NT2/D1 (cell line): ENCODE results near the gene ALDH7A1.
"Not testable (repeated sequence)": the region's sequence is repeated elsewhere in the genome, so short reads cannot be mapped to it uniquely, and the experiment has no call there.

Experiments
- DNase-seq: peaks from one replicate; pipeline ENCODE4 v3.0.0-alpha.2; 2011; ENCODE audit warnings: low read depth, low spot score
- H3K27me3 ChIP-seq: 2 replicates; pipeline ENCODE4 v1.6.0; 2011; ENCODE audit warnings: mild to moderate bottlenecking; ENCODE audit not compliant: insufficient read length, insufficient read depth
- H3K36me3 ChIP-seq: 2 replicates; pipeline ENCODE4 v1.6.1; 2011; ENCODE audit warnings: mild to moderate bottlenecking, low read length, mixed read lengths; ENCODE audit not compliant: insufficient read depth, insufficient read length
- H3K4me1 ChIP-seq: 2 replicates; pipeline ENCODE4 v1.5.1; 2011; ENCODE audit not compliant: insufficient read depth, insufficient read length
- H3K4me3 ChIP-seq: 2 replicates; pipeline ENCODE4 v1.5.1; 2011; ENCODE audit warnings: low read depth; ENCODE audit not compliant: insufficient read length
- H3K9ac ChIP-seq: 2 replicates; pipeline ENCODE4 v1.6.0; 2011; ENCODE audit warnings: low read depth; ENCODE audit not compliant: insufficient read length
- H3K9me3 ChIP-seq: 2 replicates; pipeline ENCODE4 v1.5.1; 2011; ENCODE audit warnings: mild to moderate bottlenecking, low read length; ENCODE audit not compliant: insufficient read depth
- SUZ12 ChIP-seq: IDR thresholded peaks from 2 replicates; pipeline ENCODE4 v1.6.1; 2011; ENCODE audit not compliant: insufficient read length, insufficient read depth; ENCODE audit errors: extremely low read depth
- YY1 ChIP-seq: IDR thresholded peaks from 2 replicates; pipeline ENCODE4 v1.6.1; 2011; ENCODE audit not compliant: insufficient read length, insufficient read depth
- ZNF274 ChIP-seq: IDR thresholded peaks from 2 replicates; pipeline ENCODE4 v1.6.1; 2011; ENCODE audit warnings: mild to moderate bottlenecking, low read depth, low read length

Gene ALDH7A1

GRCh38 chr5:126575644-126576043 is 19.4 kb downstream of the ALDH7A1 start:
- Histone ChIP-seq H3K4me1 (no peaks in the 10 kb centered on the region), H3K9ac (no peak overlapping the region), H3K27me3 (no peaks in the 10 kb centered on the region), H3K4me3 (no peak overlapping the region), H3K36me3 (peaks cover 58% of the 10 kb centered on the region), H3K9me3 (no peaks in the 10 kb centered on the region)
- TF ChIP-seq YY1, result no peak
- TF ChIP-seq SUZ12, result no peak
- TF ChIP-seq ZNF274, result no peak
- DNase-seq, result no peak

GRCh38 chr5:126568206-126568755 is 26.7 kb downstream of the ALDH7A1 start:
- no peak overlapping the region for H3K9ac ChIP-seq
- H3K27me3 ChIP-seq, result no peaks in the 10 kb centered on the region
- no peak for DNase-seq
- H3K4me1 ChIP-seq, result no peaks in the 10 kb centered on the region
- H3K9me3 ChIP-seq, result no peaks in the 10 kb centered on the region
- peaks cover 49% of the 10 kb centered on the region for H3K36me3 ChIP-seq
- no peak overlapping the region for H3K4me3 ChIP-seq
- TF ChIP-seq SUZ12 (no peak), ZNF274 (no peak), YY1 (no peak)

- H3K27me3 ChIP-seq, result no peaks in the 10 kb centered on the region
- no peak overlapping the region for H3K9ac ChIP-seq
- no peaks in the 10 kb centered on the region for H3K9me3 ChIP-seq
- TF ChIP-seq ZNF274, result no peak
- no peak for TF ChIP-seq YY1
- no peak for TF ChIP-seq SUZ12
- no peaks in the 10 kb centered on the region for H3K4me1 ChIP-seq
- no peak overlapping the region for H3K4me3 ChIP-seq
- H3K36me3 ChIP-seq, result peaks cover 32% of the 10 kb centered on the region
- DNase-seq, result no peak
These were observed 32.2 kb downstream of the ALDH7A1 start for GRCh38 chr5:126562823-126563222.

GRCh38 chr5:126561908-126562307 is 33.1 kb downstream of the ALDH7A1 start:
- no peaks in the 10 kb centered on the region for H3K9me3 ChIP-seq
- H3K27me3 ChIP-seq, result no peaks in the 10 kb centered on the region
- H3K9ac ChIP-seq, result no peak overlapping the region
- peaks cover 32% of the 10 kb centered on the region for H3K36me3 ChIP-seq
- H3K4me1 ChIP-seq, result no peaks in the 10 kb centered on the region
- no peak overlapping the region for H3K4me3 ChIP-seq
- DNase-seq, result no peak
- TF ChIP-seq ZNF274, result no peak
- no peak for TF ChIP-seq SUZ12

- H3K27me3 ChIP-seq, H3K9ac ChIP-seq, H3K4me3 ChIP-seq, DNase-seq, H3K4me1 ChIP-seq, H3K9me3 ChIP-seq: not testable (repeated sequence)
- peaks cover 65% of the 10 kb centered on the region for H3K36me3 ChIP-seq
These were observed 39.9 kb downstream of the ALDH7A1 start for GRCh38 chr5:126555101-126555500.

GRCh38 chr5:126552614-126553013 is 42.4 kb downstream of the ALDH7A1 start:
- H3K9me3 ChIP-seq, result no peaks in the 10 kb centered on the region
- H3K36me3 ChIP-seq, result peaks cover 66% of the 10 kb centered on the region
- DNase-seq, result no peak

DNA sequence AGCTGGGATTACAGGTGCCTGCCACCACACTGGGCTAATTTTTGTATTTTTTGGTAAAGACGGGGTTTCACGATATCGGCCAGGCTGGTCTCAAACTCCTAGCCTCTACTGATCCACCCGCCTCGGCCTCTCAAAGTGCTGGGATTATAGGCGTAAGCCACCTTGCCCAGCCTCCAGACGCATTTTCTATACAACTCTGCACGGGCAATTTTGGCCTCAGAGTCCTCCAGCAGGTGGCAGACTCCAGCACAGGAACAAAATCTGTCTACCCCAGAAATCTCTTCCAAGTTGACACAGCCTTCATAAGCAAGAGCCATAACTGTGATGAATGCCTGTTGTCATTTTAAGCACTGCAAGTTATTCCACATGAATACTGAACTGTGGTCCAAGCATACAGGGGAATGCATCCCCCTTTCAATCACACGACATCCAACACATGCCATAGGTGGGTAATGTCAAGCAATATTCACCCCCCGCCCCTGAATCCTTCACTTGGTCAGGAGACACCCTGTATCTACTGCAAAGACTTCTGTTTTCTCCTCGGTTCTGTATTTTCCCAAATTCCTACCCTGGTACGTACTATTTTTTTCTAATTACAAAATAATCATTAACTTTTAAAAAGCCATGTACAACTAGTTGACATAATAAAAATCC is 50.8 kb downstream of the ALDH7A1 start:
- no peak for DNase-seq

More at GRCh38 chr5:126552614-126553013, 42.4 kb downstream of the ALDH7A1 start:
- no peak for TF ChIP-seq YY1
- TF ChIP-seq SUZ12, result no peak
- no peak for TF ChIP-seq ZNF274
- Histone ChIP-seq H3K4me1 (no peaks in the 10 kb centered on the region), H3K4me3 (no peak overlapping the region), H3K27me3 (no peaks in the 10 kb centered on the region), H3K9ac (no peak overlapping the region)

More for the DNA sequence above, 50.8 kb downstream of the ALDH7A1 start:
- no peak overlapping the region for H3K4me3 ChIP-seq
- H3K27me3 ChIP-seq, result no peaks in the 10 kb centered on the region
- H3K36me3 ChIP-seq, result peaks cover 36% of the 10 kb centered on the region
- H3K4me1 ChIP-seq, result no peaks in the 10 kb centered on the region
- H3K9me3 ChIP-seq, result no peaks in the 10 kb centered on the region
- TF ChIP-seq ZNF274 (no peak), YY1 (no peak), SUZ12 (no peak)
- H3K9ac ChIP-seq, result no peak overlapping the region
